GM12892 (cell line): ENCODE measurements around the gene R3HDM4.
"Not testable (repeated sequence)": the region's sequence is repeated elsewhere in the genome, so short reads cannot be mapped to it uniquely, and the experiment has no call there.

ENCODE experiments used
- DNase-seq: peaks from one replicate; pipeline ENCODE4 v3.0.0; 2011; ENCODE audit not compliant: insufficient read length
- FAIRE-seq: peaks from 2 replicates; lab custom pipeline; 2011; peaks lifted over from hg19 to GRCh38; lab: Jason Lieb, UNC
- POLR2A ChIP-seq: IDR thresholded peaks from 2 replicates; pipeline ENCODE4 v1.6.1; 2011; ENCODE audit warnings: low read depth, low read length, control low read depth
- POLR2AphosphoS5 ChIP-seq: IDR thresholded peaks from 2 replicates; pipeline ENCODE4 v1.6.1; 2011; ENCODE audit warnings: low read depth, low read length, control low read depth
- TAF1 ChIP-seq: IDR thresholded peaks from 2 replicates; pipeline ENCODE4 v1.6.1; 2011; ENCODE audit warnings: low read depth, mild to moderate bottlenecking, control low read depth, low read length, borderline replicate concordance

Gene R3HDM4

GRCh38 chr19:850221-850978, 62.6 kb downstream of the R3HDM4 start:
- DNase-seq (no peak), FAIRE-seq (no peak)
- no peak for TF ChIP-seq POLR2A
- TF ChIP-seq POLR2AphosphoS5 = no peak
- no peak for TF ChIP-seq TAF1

- not testable (repeated sequence) for FAIRE-seq, DNase-seq
Measured at GRCh38 chr19:849195-849594, 63.8 kb downstream of the R3HDM4 start.

- no peak for FAIRE-seq
- TF ChIP-seq POLR2A (no peak), POLR2AphosphoS5 (no peak), TAF1 (no peak)
Measured at GRCh38 chr19:848386-848921, 64.6 kb downstream of the R3HDM4 start.

More at GRCh38 chr19:848386-848921, 64.6 kb downstream of the R3HDM4 start:
- no peak for DNase-seq
